HUES48 (cell line): Measurements from ENCODE around the gene MRPS15.
"Not testable (repeated sequence)": the region's sequence is repeated elsewhere in the genome, so short reads cannot be mapped to it uniquely, and the experiment has no call there.

Experiments
- H3K27ac ChIP-seq: one replicate; pipeline ENCODE4 v1.7.0; 2013; ENCODE audit warnings: low read depth, low read length, inconsistent platforms
- H3K27me3 ChIP-seq: 2 replicates; pipeline ENCODE4 v1.6.1; 2013; ENCODE audit warnings: mild to moderate bottlenecking, low read length; ENCODE audit not compliant: control insufficient read depth, insufficient read depth
- H3K36me3 ChIP-seq: 2 replicates; pipeline ENCODE4 v1.6.1; 2013; ENCODE audit warnings: low read length; ENCODE audit not compliant: control insufficient read depth, insufficient read depth
- H3K4me1 ChIP-seq: 2 replicates; pipeline ENCODE4 v1.6.1; 2013; ENCODE audit warnings: mild to moderate bottlenecking, low read length; ENCODE audit not compliant: control insufficient read depth, insufficient read depth
- H3K4me3 ChIP-seq: 2 replicates; pipeline ENCODE4 v1.5.1; 2013; ENCODE audit warnings: mild to moderate bottlenecking, low read depth, low read length
- H3K9ac ChIP-seq: 2 replicates; pipeline ENCODE4 v1.6.1; 2013; ENCODE audit warnings: mild to moderate bottlenecking, low read depth, low read length, moderate library complexity
- H3K9me3 ChIP-seq: 2 replicates; pipeline ENCODE4 v1.6.1; 2013; ENCODE audit warnings: low read length; ENCODE audit not compliant: control insufficient read depth, insufficient read depth

MRPS15 gene

DNA sequence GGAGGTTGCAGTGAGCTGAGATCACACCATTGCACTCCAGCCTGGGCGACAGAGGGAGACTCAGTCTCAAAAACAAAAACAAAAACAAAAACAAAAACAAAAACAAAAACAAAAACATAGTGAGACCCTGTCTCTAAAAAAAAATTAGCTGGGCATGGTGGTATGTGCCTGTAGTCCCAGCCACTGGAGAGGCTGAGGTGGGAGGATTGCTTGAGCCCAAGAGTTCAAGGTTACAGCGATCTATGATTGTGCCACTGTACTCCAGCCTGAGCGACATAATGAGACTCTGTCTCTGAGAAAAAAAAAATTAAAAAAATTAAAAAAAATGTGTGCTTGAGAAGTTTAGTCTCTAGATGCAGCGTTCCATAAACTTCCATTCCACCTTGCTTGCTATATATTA, 37.7 kb upstream of the MRPS15 start:
- H3K27ac ChIP-seq, H3K4me3 ChIP-seq, H3K9me3 ChIP-seq, H3K36me3 ChIP-seq, H3K4me1 ChIP-seq, H3K9ac ChIP-seq, H3K27me3 ChIP-seq: not testable (repeated sequence)

DNA sequence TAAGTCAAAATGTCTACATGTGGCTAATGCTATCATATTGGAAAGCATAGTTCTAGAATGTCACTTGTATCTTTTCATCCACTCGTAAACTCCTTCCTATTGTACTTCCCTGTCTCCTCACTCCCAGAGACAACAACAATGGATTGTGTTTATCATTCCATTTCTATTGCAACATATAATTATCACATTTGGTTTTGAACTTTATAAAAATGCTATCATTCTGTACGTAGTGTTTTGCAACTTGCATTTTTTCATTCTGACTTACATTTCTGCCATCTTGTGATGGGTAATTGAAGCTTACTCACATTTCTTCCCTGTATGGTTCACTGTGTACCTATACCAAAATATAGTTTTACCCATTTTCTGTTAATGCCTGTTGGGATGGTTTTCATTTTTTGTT, 33.0 kb upstream of the MRPS15 start:
- no peak overlapping the region for H3K27ac ChIP-seq
- no peaks in the 10 kb centered on the region for H3K4me1 ChIP-seq
- no peak overlapping the region for H3K4me3 ChIP-seq

DNA sequence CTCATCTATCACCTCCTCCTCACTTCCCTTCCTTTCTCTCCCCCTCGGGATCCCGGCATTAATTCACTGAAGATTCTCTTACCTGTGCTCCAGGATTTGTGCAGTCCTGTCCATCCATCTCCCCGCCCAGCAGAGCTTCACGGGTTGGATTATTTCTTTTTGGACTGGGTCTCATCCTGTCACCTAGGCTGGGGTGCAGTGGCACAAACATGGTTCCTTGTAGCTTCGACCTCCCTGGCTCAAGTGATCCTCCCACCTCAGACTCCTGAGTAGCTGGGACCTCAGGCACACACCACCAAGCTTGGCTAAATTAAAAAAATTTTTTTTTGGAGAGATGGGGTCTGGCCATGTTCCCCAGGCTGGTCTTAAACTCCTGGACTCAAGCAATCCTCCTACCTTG, 30.8 kb upstream of the MRPS15 start:
- no peak overlapping the region for H3K9ac ChIP-seq
- H3K4me3 ChIP-seq = no peak overlapping the region
- H3K27me3 ChIP-seq = no peaks in the 10 kb centered on the region
- H3K9me3 ChIP-seq = no peaks in the 10 kb centered on the region
- no peaks in the 10 kb centered on the region for H3K36me3 ChIP-seq
- no peak overlapping the region for H3K27ac ChIP-seq
- no peaks in the 10 kb centered on the region for H3K4me1 ChIP-seq

More for the DNA sequence above, 33.0 kb upstream of the MRPS15 start:
- Histone ChIP-seq H3K9ac (no peak overlapping the region), H3K36me3 (no peaks in the 10 kb centered on the region), H3K9me3 (no peaks in the 10 kb centered on the region), H3K27me3 (no peaks in the 10 kb centered on the region)

DNA sequence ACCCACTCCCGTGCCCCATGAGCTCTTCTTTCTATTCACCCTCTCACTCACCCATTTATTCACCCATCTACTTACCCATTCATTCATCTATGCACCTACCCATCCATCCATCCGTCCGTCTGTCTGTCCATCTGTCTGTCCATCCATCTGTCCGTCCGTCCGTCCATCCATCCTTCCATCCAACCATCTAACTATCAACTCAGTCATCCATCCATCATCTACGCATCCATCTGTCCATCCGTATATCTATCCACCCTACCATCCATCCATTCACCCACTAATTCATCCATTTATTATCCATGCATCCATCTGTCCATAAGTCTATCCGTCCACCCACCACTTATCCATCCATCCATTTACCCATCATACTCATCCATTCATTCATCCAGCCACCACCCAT, 29.3 kb upstream of the MRPS15 start:
- Histone ChIP-seq H3K27ac (no peak overlapping the region), H3K36me3 (no peaks in the 10 kb centered on the region), H3K27me3 (no peaks in the 10 kb centered on the region), H3K4me1 (no peaks in the 10 kb centered on the region), H3K9ac (no peak overlapping the region), H3K4me3 (no peak overlapping the region), H3K9me3 (no peaks in the 10 kb centered on the region)

DNA sequence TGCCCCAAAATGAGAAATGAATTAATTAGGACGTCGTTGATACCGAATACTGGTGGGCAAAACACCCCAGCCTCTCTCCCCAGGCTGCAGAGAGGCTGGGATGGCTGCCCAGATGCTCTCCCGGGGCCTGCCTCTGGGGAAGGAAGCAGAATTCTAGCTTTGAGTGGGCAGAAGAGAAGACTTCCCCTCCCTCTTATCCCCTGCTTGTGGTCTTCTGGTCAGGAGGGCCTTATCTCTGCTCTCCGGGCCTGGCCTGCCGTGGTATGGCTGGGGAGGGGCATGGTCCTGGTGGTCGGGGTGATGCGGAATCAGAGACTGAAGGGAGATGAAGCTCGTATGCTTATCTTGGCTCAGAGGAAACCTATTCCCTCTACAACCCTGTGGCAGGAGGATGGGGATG, 28.3 kb upstream of the MRPS15 start:
- Histone ChIP-seq H3K4me1 (no peaks in the 10 kb centered on the region), H3K36me3 (no peaks in the 10 kb centered on the region), H3K9ac (no peak overlapping the region), H3K9me3 (no peaks in the 10 kb centered on the region), H3K27ac (no peak overlapping the region), H3K4me3 (no peak overlapping the region), H3K27me3 (no peaks in the 10 kb centered on the region)

DNA sequence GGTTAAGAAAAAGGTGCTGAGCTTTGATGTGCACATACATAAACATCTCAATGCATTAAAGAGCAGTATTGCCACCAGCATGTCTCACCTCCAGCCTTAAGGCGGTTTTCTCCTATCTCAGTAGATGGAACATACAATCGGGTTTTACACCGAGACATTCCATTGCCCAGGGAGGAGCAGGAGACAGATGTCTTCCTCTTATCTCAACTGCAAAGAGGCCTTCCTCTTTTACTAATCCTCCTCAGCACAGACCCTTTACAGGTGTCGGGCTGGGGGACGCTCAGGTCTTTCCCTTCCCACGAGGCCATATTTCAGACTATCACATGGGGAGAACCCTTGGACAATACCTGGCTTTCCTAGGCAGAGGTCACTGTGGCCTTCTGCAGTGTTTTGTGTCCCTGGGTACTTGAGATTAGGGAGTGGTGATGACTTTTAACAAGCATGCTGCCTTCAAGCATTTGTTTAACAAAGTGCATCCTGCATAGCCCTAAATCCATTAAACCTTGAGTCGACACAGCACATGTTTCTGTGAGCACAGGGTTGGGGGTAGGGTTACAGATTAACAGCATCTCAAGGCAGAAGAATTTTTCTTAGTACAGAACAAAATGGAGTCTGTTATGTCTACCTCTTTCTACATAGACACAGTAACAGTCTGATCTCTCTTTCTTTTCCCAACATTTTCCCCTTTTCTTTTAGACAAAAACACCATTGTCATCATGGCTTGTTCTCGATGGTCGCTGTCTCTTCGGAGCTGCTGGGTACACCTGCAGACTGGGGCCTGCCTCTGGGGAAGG, 25.3 kb upstream of the MRPS15 start:
- not testable (repeated sequence) for H3K9ac ChIP-seq, H3K27me3 ChIP-seq, H3K4me1 ChIP-seq, H3K36me3 ChIP-seq, H3K9me3 ChIP-seq, H3K27ac ChIP-seq, H3K4me3 ChIP-seq

DNA sequence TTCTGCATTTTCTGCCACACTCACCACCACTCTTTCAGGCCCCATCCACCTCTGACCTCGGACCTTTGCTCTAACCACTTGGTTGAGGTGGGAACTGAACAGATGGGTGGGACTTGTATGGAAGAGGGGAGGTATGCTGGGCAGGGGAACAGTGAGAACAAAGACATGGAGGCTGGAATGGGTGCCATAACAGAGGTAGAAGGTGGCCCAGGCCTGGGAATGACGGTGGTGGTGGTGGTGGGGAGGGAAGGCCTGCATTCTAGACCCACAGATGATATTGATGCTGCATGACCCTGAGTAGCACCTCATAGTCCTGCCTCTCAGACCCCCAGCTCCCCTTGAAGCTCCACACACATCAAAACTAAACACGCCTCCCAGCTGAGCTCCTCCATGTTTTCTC, 23.7 kb upstream of the MRPS15 start:
- Histone ChIP-seq H3K4me3 (no peak overlapping the region), H3K4me1 (no peaks in the 10 kb centered on the region), H3K27ac (no peak overlapping the region), H3K9ac (no peak overlapping the region), H3K27me3 (no peaks in the 10 kb centered on the region), H3K36me3 (no peaks in the 10 kb centered on the region), H3K9me3 (no peaks in the 10 kb centered on the region)

DNA sequence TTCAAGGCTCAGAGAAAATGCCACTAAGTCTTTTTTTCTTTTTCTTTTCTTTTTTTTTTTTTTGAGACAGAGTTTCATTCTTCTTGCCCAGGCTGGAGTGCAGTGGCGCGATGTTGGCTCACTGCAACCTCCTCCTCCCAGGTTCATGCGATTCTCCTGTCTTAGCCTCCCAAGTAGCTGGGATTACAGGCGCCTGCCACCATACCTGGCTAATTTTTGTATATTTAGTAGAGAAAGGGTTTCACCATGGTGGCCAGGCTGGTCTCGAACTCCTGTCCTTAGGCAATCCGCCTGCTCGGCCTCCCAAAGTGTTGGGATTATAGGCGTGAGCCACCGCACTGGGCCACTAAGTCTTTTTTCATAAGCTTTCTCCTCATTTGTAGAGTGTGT, 23.1 kb upstream of the MRPS15 start:
- not testable (repeated sequence) for H3K27me3 ChIP-seq, H3K4me3 ChIP-seq, H3K9me3 ChIP-seq, H3K36me3 ChIP-seq, H3K4me1 ChIP-seq, H3K27ac ChIP-seq, H3K9ac ChIP-seq

DNA sequence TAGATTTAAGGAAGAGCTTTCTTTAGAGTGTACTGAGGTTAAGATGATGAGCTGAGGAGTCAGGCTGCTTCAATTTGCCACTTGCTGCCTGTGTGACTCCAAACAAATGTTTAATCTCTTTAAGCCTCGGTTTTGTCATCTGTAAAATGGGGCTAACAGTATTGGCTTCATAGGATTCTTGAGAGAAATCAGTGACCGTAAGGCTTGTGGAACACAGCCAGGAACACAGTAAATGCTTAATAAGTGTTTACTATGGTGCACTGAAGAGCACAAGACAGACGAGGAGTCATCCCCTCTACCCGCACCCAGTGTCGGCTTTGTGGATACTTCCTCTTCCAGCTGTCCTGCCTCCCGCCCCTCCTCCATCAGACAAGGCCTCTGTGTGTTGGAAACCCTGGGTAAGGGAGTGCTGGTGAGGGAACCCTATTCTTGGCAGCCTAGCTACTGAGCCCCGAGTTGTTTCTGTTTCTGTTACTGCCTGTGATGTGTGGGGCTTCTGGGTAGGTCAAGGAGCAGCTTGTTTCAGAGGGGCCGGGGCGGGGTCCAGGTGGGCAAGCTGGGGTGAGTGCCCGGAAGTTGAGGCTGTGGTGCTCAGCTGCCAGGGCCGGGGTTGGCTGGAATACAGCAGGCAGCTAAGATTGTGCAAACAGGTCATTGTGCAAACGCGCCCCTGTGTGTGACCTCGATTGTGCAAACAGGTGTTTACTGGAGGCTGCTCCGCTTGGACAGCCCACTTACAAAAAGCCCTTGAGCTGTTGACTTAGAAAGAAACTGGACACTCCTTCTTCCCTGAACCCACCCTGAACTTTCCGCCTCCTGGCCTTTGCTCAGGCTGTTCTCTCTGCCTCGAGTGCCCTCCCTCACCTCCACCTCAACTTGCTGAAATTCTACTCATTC, 22.5 kb upstream of the MRPS15 start:
- H3K4me1 ChIP-seq = no peaks in the 10 kb centered on the region
- no peaks in the 10 kb centered on the region for H3K9me3 ChIP-seq
- H3K27ac ChIP-seq = no peak overlapping the region
- H3K27me3 ChIP-seq = no peaks in the 10 kb centered on the region
- H3K36me3 ChIP-seq = no peaks in the 10 kb centered on the region
- H3K4me3 ChIP-seq = no peak overlapping the region
- H3K9ac ChIP-seq = no peak overlapping the region

DNA sequence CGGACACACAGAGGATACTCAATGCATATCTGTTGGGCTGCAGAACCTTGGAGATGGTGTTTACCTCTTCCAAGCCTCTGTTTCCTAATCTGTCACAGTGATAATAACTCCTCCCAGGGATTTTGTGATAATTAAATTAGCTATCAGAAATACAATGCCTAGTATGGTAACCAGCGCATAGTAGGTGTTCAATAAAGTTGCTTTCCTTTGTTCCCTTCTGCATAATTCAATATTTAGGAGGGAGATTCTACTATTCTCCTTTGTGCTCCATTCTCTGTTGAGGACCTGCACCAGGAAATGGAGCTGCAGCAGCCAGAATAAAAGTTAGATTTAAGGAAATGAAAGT, 21.9 kb upstream of the MRPS15 start:
- H3K4me1 ChIP-seq = no peaks in the 10 kb centered on the region
- H3K27ac ChIP-seq = no peak overlapping the region
- no peak overlapping the region for H3K9ac ChIP-seq
- no peaks in the 10 kb centered on the region for H3K27me3 ChIP-seq
- H3K4me3 ChIP-seq = no peak overlapping the region
- no peaks in the 10 kb centered on the region for H3K36me3 ChIP-seq
- H3K9me3 ChIP-seq = no peaks in the 10 kb centered on the region

DNA sequence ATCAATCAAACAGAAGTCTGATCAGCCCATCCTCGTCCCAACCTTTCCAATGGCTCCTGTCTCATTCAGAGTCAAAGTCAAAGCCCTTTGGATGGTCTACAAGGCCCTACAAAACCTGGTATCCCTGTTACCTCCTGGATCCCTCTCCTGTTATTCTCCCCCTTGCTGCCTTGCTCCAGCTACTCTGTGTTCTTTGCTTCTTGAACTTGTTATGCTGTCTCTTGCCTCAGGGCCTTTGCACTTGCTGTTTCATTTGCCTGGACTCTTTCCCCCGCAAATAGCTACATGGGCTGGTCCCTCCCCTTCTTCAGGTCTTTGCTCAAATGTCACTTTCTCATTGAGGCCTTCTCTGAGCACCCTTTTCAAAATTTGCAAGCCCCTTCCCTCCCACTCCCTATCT, 19.9 kb upstream of the MRPS15 start:
- Histone ChIP-seq H3K4me1 (no peaks in the 10 kb centered on the region), H3K27me3 (no peaks in the 10 kb centered on the region)

More for the DNA sequence above, 19.9 kb upstream of the MRPS15 start:
- H3K27ac ChIP-seq = no peak overlapping the region
- H3K4me3 ChIP-seq = no peak overlapping the region
- no peaks in the 10 kb centered on the region for H3K9me3 ChIP-seq
- H3K9ac ChIP-seq = no peak overlapping the region
- no peaks in the 10 kb centered on the region for H3K36me3 ChIP-seq
